ENCODE results near the gene FBXO30.

The FBXO30 gene

DNA sequence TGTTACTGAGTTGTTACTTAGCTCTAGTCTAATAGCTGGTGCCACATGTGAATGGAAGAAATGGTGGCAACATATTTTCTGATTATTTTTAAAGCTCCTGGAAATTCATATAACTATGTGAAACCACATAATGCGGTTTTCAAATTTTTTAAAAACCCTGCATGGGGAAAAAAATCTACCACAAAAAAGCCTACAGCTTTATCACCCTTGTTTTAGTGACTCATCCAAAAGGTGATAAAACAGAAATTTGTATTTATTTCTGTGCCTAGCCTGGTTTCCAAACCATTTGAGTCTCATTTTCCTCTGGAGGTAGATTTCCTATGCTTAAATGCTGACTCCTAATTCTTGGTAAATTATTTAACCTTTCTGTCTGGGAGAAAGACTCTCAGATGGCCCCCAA is 5.4 kb upstream of the FBXO30 start:
- no peak for DNase-seq (ENCODE audit: low read depth in 2 of 2)

DNA sequence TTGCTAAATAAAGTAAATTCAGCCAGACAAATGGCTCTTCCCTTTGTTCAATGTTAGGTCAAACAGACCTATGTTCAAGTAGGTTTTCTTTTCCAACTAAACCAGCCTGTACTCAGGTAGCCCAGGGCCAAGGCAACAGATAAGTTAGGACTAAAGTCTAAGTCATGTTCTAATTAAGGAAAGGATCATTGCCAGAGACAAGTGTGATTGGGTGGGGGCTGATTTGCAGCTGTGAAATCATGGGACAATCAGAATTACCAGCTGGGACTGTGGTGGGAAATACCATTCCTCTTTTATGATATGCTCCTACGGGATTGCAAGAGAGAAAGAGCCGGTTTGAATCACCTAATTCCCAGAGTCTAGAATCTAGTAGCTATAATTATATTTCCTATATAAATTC is 4.2 kb upstream of the FBXO30 start:
- no peak for DNase-seq (ENCODE audit: low read depth in 2 of 2)

DNA sequence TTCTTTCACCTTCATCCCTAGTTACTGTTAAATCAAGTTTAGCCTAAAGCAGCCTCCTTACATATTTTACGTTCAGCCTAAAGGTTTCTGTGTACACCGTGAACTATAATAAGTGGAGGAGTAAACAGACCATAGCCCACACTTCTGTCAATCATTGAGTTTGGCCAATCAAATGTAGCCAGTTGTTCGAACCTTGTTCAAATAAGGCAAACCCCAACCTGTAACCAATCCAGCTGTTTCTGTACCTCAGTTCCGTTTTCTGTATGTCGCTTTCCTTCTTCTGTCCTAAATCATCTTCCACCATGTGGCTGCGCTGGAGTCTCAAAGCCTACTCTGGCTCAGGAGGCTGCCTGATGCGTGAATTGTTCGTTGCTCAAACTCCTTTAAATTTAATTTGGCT is 1.8 kb upstream of the FBXO30 start:
- DNase-seq (ENCODE audit: low read depth in 2 of 2), result no peak

DNA sequence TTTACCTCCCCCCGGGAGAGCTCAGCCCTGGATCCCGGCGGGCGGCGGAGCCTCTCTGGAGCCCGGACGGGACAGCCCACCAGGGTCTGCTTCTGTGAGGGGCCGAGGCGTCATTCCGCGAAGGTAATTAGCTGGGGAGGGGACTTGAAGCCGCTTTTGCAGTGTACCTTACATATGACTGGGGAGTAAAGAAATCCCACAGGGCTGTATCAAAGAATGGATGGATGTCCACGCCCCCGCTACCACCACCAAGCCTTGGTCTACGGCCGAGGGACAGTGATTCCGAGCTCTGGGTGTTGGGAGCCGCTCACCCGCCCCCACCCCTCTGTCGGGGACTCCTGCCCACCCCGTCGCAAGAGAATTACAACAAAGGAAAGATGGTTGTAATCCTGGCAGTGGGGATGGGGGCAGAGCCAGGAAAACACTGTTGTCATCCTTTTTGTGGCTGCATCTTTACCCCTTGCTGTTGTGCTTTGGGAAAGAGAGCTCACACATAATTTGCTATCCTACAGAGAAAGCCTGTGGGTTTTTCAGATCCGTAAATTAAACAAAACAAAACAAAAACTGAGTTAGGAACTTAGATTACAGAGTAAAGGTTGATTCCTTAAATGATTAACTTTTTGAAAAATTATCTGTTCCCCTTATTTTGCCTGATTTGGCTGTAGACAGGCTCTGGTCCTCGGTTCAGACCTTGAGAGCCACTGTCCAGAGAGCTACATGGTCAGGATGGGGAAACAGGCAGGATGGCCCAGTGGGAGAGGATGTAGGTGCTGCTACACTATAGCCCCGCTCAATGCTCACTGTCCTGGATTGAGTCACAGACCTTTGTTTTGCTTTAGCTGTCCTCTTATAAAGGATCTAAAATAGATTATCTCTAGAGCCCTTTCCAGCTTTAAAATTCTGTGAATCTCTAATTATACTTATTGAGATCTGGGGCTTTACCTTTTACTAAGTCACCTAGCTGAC is 997 bp upstream of the FBXO30 start:
- no peak for DNase-seq (ENCODE audit: low read depth in 2 of 2)

DNA sequence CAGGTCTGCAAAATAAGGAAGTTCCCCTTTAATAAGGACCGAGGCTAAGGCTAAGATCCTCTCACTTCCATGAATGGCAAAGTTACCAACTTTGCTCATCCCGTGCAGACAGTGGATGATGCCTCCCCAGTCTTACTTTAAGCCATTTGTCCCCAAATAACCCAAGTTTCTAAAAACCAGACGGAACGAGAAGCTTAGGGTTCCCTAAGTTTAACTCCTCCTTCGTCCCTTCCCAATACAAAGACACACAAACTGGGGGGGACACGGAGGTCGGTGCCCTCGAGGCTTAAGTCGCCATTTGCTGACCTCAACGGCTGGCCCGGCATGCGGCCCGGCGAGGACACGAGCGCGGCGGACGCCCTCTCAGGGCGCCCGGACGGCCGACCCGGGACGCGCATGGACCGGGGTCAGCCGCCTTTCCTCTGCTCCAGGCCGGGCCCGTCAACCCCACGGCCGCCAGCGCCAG is 527 bp downstream of the FBXO30 start:
- DNase-seq (ENCODE audit: low read depth in 2 of 2), result no peak

DNA sequence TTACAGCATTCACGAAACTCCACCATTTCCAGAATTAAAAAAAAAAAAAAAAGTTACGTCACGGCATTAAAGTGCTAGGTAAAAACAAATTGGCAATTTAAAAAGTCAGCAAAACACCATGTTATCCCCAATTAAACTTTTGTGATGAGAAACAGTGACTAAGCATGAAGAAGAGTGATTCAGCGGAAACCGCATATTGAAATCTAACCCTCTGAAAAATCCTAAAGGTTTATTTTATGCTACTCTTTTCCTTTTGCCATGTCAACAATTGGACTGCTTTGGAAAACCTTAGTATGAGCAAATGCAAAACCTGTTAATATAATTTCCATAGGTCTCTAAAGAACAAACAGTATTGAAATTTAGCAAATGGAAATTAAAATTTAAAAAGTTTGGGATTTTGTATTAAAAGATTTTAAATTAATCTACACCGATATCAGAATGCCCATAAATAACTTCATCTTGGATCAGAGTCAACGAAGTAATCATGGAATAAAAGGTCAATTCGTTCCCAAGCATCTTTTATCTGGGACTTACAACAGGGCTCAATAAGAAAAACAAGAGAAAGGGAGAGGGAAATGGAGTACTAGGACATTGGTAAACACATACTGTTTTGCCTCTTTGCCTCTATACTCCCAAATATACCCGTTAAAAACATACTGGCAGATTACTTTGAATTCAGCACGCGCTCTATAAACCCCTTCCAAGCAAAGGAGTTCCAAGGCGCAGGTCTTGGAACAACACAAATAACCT is 1.1 kb downstream of the FBXO30 start:
- peak; percentile 50 to 52 for DNase-seq (ENCODE audit: low read depth in 2 of 2)

DNA sequence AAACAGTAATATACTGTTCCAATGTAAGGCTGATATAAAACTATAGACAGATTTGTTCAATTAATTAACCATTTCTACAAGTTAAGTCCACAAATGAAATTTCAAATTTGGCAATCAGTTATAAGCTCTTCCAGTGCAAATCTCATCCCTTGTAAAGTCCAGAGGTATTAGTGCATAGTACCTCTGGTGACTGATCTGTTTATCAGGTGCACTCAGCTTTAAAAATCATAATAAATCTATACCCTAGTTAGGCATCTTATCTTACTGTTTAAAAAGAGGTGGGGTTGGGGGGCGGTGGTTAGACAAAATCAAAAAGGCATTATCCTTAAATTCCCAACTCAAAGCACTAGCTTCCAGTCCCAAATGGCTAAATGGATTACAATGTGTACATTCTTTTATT is 2.9 kb downstream of the FBXO30 start:
- no peak for DNase-seq (ENCODE audit: low read depth in 2 of 2)

DNA sequence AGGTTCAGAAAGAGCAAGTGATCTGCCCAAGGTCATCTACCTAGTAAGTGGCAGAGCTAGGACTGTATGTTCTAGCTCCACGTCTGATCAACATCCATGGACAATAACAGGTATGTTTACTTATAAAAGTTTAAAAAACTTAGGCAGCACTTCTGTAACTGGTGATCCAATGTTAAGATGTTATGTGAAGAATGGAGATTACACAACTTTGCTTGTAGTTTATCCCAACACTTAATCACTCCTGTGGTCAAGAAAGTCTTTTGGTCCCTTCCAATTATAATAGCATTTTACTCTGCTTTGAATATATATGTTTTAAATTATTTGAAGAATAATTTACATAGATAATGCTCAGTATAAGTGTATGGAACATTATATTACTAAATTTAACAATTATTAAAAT is 4.8 kb downstream of the FBXO30 start:
- DNase-seq (ENCODE audit: low read depth in 2 of 2), result no peak

DNA sequence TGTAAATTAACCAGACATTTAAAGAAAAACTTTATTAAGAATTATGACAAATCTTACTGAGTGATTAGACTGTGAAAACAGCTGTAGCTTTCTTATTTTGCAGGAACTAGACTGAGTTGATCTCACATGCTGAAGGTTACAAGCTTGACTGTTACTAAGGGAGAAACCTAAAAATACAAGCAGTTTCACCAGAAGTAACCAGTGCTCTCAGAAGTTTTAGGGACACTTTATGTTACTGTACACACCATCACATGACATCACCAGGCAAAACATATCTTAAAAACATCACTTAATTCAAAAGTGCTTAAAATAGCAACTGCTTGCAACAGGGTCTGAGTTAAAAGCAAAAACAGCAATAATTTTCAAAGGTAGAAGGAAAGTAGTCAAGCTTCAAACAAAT is 5.4 kb downstream of the FBXO30 start:
- DNase-seq (ENCODE audit: low read depth in 2 of 2), result no peak

DNA sequence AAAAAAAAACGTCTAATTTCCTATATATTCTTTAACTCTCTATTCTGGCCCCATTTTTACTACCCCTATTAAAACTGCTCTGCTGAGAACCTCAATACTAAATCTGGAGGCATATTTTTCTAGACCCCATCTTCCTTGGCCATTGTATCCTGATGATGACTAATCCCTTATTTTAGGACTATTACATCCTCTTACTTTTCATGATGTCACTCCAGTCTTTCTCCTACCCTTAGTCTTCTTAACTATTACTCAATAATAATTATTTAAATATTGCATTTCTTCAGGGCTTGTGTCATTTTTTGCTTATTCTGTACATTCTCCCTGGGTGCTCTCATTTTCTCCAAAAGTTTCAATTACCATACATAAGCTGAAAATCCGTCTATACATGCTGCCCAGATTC is 6.4 kb downstream of the FBXO30 start:
- DNase-seq (ENCODE audit: low read depth in 2 of 2), result no peak

DNA sequence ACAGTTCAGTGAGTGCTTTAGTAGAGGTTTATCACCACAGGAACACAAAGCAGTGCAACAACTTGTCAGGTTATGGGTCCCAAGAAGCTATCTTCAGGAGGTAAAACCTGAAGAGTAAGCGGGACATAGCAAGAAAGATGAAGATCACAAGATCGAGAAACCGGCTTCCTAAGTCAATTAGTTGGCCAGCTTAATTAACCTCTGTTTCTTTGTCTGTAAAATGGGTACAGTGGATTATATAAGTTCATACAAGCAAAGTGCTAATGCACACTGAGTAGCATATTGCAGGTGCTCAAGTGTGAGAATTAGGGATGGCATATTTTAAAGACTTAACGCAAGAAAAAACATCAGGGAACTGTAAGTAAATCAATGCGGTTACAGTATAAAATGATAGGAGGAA is 12.5 kb downstream of the FBXO30 start:
- DNase-seq (ENCODE audit: low read depth in 2 of 2), result no peak

DNA sequence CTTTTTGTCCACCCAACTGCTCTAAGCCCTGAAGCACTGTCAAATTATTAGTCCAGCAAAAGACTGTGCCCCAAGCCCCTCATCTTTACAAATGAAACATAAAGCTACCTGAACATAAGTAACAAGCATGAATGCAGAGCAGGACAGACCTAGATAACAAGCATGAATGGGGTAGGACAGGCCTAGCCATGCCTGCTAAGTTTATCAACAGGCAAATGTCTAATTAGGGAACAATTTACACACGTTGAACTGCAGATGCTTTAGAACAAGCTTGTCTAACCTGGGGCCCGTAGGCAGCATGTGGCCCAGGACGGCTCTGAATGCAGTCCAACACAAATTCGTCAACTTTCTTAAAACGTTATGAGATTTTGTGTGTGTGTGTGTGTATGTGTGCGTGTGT is 13.6 kb downstream of the FBXO30 start:
- no peak for DNase-seq (ENCODE audit: low read depth in 2 of 2)

DNA sequence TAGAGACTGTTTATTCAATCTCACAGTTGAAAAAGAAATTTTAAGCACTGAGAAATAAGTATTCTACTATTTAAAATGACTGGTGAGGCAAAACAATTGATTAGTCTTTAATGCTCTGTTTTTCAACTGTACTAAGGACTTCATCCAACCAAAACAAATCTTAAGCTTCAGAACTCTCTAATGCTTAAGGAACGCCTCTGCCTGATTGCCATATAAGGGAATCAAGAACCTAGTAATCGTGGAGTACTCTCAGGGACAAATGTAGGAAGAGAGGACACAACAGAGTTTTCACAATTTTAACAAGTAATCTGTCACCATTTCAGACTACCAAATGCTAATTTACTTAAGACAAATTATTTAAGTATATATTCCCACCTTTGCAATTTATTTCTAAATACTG is 16.1 kb downstream of the FBXO30 start:
- no peak for DNase-seq (ENCODE audit: low read depth in 2 of 2)

DNA sequence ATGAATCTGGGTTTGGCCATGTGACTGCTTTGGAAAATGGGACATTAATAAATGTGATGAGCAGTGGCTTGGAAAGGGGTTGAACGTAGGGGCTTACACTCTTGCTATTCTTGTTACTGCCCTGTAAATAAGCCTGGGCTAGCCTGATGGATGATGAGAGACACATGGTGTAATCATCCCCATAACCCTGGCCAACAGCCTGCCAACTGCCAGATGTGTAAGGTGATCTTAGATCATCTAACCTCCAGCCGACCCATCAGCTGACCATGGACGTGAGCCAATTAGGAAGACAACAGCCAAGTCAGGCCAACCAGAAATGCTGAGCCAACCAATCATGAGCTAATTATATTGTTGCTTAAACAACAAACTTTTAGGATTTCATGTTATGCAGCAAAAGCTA is 25.2 kb downstream of the FBXO30 start:
- DNase-seq (ENCODE audit: low read depth in 2 of 2), result no peak

DNA sequence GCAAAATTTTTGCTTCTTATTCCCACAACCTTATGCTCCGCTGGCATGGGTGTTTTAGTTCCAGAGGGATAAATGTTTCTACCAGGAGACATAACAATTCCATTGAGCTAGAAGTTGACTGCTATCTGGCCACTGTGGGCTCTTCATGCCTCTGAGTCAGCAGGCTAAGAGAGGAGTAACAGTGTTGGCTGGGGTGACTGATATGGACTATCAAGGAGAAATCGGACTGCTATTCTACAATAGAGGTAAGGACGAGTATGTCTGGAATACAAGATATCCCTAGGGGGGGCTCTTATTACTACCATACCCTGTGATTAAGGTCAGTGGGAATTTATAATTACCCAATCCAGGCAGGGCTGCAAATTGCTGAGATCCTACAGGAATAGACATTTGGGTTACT is 26.9 kb downstream of the FBXO30 start:
- DNase-seq (ENCODE audit: low read depth in 2 of 2), result no peak

DNA sequence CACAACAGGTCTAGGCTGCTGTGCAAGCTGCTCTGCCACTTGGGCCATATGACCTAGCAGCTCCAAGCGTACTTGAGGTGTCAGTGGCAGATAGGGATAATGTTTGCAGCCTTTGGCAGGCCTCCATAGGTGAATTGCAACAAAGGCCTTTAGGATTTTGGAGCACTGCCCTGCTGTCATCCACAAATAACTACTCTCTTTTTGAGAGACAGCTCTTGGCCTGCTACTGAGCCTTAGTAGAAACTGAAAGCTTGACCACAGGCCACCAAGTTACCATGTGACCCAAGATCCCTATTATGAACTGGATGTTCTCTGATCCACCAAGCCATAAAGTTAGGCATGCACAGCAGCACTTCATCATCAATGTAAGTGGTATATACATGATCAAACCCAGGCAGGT is 29.9 kb downstream of the FBXO30 start:
- no peak for DNase-seq (ENCODE audit: low read depth in 2 of 2)

DNA sequence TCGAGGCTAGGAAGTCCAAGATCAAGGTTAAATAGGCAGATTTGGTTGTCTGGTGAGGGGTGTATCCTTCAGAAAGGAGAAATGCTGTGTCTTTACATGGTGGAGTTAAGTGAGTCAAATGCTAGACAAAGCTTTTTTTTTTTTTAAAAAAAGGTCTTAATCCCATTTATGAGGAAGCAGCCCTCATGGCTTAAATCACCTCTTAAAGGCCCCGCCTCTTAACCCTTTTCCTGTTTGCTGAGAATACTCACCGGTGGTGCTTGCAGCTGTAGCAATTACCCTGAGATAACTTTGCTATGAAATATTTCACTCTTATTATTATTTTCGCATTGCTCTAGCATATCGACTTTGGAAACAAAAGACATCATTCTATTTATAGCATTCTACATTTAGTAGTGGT is 30.8 kb downstream of the FBXO30 start:
- DNase-seq (ENCODE audit: low read depth in 2 of 2), result no peak

DNA sequence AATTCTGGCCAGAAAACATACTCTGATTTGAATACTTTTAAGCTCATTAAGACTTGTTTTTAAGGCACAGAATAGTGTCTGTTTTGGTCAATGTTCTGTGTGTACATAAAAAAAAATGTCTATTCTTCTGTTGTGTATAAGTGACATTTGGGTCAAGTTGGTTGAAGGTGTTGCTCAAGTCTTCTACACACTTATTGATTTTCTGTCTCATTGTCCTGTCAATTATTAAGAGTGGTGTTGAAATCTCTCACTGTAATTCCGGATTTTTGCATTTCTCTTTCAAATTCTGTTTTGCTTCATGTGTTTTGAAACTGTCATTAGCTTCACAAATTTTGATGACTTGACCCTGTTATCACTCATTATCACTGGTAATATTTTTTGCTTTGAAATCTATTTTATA is 41.7 kb downstream of the FBXO30 start:
- no peak for DNase-seq (ENCODE audit: low read depth in 2 of 2)

DNA sequence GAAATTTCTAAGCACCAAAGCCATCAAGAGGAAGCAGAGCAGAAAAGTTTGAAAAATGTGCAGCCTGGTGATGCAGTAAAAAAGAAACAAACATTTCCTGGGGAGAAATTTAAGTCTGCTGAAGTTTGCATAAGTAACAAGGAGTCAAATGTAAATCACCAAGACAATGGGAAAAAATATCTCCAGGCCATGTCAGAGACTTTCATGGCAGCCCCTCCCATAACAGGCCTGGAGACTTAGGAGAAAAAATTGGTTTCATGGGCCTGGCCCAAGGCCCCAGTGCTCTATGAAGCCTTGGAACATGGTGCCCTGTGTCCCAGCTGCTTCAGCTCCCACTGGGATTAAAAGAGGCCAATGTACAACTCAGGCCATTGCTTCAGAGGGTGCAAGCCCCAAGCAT is 49.1 kb downstream of the FBXO30 start:
- no peak for DNase-seq (ENCODE audit: low read depth in 2 of 2)

DNA sequence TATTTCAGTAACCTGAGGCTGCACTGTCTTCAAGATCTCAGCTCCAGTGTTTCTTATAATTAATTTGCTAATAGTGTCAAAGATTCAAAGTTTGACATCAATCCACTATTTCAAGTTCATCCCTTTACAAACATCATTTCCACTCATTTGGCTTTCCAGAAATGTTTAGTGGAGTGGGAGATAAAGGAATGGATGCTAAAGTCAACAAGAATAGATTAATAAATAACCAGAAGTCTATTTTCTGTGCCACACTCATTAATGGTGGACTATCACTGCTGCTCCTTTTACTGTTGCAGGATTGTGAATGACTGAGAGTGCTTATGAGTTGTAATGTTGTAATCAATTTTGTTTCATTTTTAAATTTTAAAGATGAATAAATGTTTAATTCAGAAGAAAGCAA is 50.9 kb downstream of the FBXO30 start:
- DNase-seq (ENCODE audit: low read depth in 2 of 2), result no peak

DNA sequence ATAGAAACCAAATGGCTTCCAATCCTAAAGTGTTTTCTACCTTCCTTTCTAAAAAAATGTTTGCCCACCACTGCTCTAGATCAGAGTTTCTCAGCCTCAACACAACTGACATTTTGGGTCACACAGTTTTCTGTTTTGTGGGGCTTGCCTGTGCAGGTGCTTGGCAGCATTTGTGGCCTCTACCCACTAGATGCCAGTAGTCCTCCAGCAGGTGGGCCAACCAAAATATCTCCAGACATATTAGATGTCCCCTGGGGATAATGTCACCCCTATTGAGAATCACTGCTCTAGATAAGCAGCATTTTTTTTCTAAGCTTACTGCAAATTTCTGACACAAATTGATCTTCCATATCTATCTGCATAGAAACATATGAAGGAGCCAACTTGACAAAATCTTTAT is 53.0 kb downstream of the FBXO30 start:
- DNase-seq (ENCODE audit: low read depth in 2 of 2), result no peak

DNA sequence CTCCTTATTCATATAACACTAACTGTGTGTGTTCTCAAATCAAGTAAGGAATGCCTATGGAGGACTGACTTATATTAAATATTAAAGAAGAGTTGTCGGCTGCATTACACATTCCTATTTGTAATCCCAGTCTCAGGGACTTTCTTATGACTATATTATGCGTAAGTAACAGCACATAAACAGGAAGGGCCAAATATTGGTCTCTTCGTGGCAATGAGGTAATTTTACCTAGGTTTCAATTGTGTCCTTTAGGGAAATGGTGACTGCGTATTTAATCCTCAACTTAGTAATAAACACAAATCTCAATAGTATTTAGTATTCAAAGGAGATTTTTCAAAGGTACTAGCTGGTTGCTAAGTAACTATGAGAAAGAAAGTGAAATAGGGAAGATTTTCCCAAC is 56.5 kb downstream of the FBXO30 start:
- DNase-seq (ENCODE audit: low read depth in 2 of 2), result no peak

DNA sequence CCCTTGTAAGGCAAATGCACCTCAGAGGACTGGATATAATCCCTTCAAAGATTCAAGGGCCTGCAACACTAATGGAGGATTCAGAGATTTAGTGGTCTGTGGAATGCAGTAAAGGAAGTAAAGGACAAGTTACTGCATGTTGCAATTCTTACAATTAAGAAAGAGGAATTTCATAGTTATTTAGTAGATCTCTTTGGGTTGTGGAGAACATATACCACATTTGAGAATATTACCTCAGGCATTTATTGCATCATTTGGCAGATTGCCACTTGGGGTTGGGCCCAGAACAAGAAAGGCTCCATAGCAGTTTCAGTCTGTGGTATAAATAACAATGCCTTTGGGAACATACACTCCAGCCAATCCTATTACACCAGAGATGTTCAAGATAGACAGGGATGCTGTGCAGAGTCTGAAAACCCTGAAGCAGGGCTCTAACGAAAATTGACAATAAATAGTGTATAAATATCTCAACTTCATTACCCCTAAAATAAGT is 58.4 kb downstream of the FBXO30 start:
- DNase-seq (ENCODE audit: low read depth in 2 of 2), result peak; percentile 96 to 97
